ENCODE measurements around the gene DHDDS.

- no peak for TF ChIP-seq POLR2A (IDR thresholded peaks at IDR 0.05)
- no peak for TF ChIP-seq CTCF (IDR thresholded peaks at IDR 0.05)
- TF ChIP-seq EP300 (IDR thresholded peaks at IDR 0.05) = no peak
Measured at GRCh38 chr1:26478159-26478558, 46.0 kb downstream of the DHDDS start.

All from tibial nerve (tissue), 4 donors.